GM19468 (cell line): Measurements from ENCODE around the gene GABRG3.
"Not testable (repeated sequence)": the region's sequence is repeated elsewhere in the genome, so short reads cannot be mapped to it uniquely, and the experiment has no call there.

ENCODE experiments used
- ATAC-seq: cut with Tn5 transposase; IDR thresholded peaks from one replicate; pipeline ENCODE4 v1.9.1; 2021; ENCODE audit warnings: mild to moderate bottlenecking, moderate library complexity, moderate number of reproducible peaks; ENCODE audit not compliant: unreplicated experiment; ENCODE audit errors: extremely low read depth

The GABRG3 gene

GRCh38 chr15:27292641-27293040 lies 321.7 kb downstream of the GABRG3 start:
- ATAC-seq = no peak

GRCh38 chr15:27293607-27294006 lies 322.6 kb downstream of the GABRG3 start:
- ATAC-seq = no peak

GRCh38 chr15:27317736-27318135 lies 346.8 kb downstream of the GABRG3 start:
- ATAC-seq = no peak

GRCh38 chr15:27323801-27324200 lies 352.8 kb downstream of the GABRG3 start:
- ATAC-seq = no peak

- ATAC-seq = no peak
These were observed 354.1 kb downstream of the GABRG3 start for GRCh38 chr15:27324886-27325615.

- no peak for ATAC-seq
These were observed 356.6 kb downstream of the GABRG3 start for GRCh38 chr15:27327467-27328025.

- no peak for ATAC-seq
These were observed 357.2 kb downstream of the GABRG3 start for GRCh38 chr15:27328186-27328585.

- no peak for ATAC-seq
These were observed 357.6 kb downstream of the GABRG3 start for GRCh38 chr15:27328608-27329007.

GRCh38 chr15:27330326-27330725 lies 359.3 kb downstream of the GABRG3 start:
- no peak for ATAC-seq

GRCh38 chr15:27336676-27337075 lies 365.7 kb downstream of the GABRG3 start:
- ATAC-seq = no peak

- no peak for ATAC-seq
These were observed 368.2 kb downstream of the GABRG3 start for GRCh38 chr15:27339138-27339537.

GRCh38 chr15:27341780-27342343 lies 370.9 kb downstream of the GABRG3 start:
- no peak for ATAC-seq

- no peak for ATAC-seq
These were observed 372.0 kb downstream of the GABRG3 start for GRCh38 chr15:27342991-27343390.

GRCh38 chr15:27352136-27352535 lies 381.2 kb downstream of the GABRG3 start:
- no peak for ATAC-seq

- ATAC-seq = no peak
These were observed 382.9 kb downstream of the GABRG3 start for GRCh38 chr15:27353856-27354255.

- ATAC-seq = no peak
These were observed 387.9 kb downstream of the GABRG3 start for GRCh38 chr15:27358751-27359434.

GRCh38 chr15:27359586-27359985 lies 388.6 kb downstream of the GABRG3 start:
- no peak for ATAC-seq

- ATAC-seq = no peak
These were observed 389.3 kb downstream of the GABRG3 start for GRCh38 chr15:27360316-27360715.

- no peak for ATAC-seq
These were observed 390.5 kb downstream of the GABRG3 start for GRCh38 chr15:27361438-27361837.

- ATAC-seq = no peak
These were observed 394.5 kb downstream of the GABRG3 start for GRCh38 chr15:27365456-27365855.

GRCh38 chr15:27377391-27377790 lies 406.4 kb downstream of the GABRG3 start:
- ATAC-seq = not testable (repeated sequence)
